GM19467 (cell line): ENCODE data around the gene SPAG9.

Source experiments
- ATAC-seq: cut with Tn5 transposase; IDR thresholded peaks from one replicate; pipeline ENCODE4 v1.9.1; 2021; ENCODE audit warnings: mild to moderate bottlenecking, moderate library complexity; ENCODE audit not compliant: unreplicated experiment

The SPAG9 gene

GRCh38 chr17:51006601-51007000 is 114.1 kb downstream of the SPAG9 start:
- ATAC-seq = no peak

DNA sequence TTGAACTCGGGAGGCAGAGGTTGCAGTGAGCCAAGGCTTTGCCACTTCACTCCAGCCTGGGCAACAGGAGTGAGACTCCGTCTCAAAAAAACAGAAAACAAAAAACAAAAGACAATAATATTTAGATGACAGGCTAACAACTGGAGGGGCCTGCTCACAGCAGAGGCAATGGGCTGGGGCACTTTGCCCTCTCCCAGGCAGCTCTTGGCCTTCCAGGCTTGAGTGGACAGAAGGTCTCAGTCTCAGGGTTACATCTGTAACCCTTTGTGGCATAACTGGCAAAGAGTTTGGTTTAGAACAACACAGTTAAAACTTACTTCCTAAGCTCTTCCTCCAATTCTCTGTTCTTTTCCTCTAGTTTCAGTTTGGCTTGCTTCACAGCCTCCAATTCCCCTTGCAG is 114.9 kb downstream of the SPAG9 start:
- ATAC-seq = no peak

DNA sequence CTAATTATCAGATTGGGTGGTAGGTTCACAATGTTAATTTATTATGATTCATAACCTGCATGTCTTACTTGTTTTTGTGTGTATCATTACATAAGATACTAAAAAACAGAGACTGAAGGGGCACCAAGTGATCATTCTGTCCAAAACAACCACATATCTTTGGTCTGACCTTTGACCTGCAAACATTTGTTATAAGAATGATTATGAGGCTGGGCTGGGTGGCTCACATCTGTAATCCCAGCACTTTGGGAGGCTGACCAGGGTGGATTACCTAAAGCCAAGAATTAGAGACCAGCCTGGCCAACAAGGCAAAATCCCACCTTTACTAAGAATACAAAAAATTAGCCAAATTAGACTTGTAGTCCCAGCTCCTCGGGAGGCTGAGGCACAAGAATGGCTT is 116.4 kb downstream of the SPAG9 start:
- no peak for ATAC-seq

DNA sequence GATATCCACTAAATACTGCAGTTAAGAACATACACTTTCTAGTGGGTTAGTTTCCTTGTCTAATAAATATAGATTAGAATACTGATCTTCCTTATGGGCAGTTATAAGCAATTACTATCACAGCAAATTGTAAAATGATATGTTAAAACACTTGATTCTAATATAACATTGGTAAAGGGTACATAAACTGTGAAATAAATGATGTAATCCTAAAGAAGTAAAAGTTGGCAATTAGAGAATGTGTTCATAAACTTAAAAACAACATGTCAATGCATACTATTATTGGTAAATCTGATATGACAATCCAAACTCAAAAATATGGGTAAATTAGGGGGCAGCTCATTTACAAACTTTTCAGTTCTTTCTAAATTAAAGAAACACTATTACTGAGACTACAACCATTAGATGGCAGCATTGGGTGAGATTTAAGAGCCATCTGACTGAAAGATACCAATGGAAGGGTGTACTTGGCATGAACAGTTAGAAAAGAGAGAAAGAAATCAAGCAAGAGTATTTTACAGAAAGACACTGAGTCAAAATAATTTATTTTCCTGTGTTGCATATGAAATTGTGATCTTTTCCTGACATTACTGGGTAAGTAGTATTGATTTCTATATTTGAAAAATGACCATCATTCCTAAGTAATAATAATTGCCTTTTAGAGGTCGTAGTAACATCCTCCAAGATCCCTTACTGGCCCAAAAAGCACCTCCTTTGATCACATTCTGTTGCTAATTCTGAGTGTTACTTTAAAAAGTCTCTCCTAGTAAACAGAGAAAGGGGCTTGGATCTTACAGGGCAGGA is 119.6 kb downstream of the SPAG9 start:
- ATAC-seq = no peak

DNA sequence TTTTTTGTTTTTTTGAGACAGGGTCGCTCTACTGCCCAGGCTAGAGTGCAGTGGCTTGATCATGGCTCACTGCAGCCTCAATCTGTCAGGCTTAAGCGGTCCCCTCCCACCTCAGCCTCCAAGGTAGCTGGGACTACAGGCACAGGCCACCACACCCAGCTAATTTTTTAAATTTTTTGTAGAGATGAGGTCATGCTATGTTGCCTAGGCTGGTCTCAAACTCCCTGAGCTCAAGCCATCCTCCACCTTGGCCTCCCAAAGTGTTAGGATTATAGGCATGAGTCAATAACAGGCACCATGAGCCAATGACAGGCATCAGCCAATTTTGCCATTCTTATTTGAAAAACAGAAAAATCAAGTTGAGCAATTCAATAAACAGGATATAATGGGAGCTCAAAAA is 125.0 kb downstream of the SPAG9 start:
- ATAC-seq = no peak

- ATAC-seq = no peak
Observed at GRCh38 chr17:50993544-50993943, 127.1 kb downstream of the SPAG9 start.

- ATAC-seq = no peak
Observed at GRCh38 chr17:50989149-50989548, 131.5 kb downstream of the SPAG9 start.

GRCh38 chr17:50988427-50988826 is 132.2 kb downstream of the SPAG9 start:
- no peak for ATAC-seq

DNA sequence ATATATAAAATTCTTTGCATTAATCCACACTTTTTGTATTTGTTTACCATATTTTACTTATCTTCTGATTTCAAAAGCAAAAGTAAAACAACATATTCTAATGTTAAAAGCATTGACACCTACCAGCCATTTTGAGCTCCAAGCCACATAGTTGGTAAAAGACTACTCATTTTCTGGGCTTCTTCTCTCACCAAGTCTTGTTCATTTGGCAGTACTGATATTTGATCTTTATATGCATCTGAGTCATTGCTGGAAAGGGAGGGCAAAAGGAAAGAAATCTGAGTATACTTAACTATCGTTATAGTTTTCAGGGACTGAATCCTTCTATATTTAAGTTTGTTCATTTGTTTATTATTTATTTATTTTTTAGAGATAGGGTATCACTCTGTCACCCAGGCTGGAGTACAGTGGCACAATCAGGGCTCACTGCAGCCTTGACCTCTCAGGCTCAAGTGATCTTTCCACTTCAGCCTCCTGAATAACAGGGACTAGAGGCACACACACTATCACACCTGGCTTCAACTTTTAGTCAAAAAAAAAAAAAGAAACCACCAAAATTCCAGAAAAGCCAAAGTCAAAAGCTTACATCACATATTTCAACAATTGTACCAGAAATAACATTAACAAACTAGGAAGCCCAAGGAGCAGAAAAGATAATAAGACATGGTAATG is 133.5 kb downstream of the SPAG9 start:
- ATAC-seq = no peak

DNA sequence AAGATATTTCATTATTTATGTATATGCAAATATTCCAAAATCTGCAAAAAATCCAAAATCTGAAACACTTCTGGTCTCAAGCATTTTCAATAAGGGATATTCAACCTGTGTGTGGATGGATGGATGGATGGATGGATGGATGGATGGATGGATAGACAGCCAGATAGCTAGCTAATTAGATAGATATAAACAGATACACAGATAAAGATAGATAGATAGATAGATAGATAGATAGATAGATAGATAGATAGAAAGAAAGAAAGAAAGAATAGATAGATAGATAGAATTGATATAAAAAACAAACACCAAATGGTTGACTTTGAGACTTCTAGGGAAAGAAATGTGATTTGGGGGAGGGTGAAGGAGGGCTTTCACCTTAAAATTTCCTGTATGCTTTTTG is 139.4 kb downstream of the SPAG9 start:
- ATAC-seq = no peak

DNA sequence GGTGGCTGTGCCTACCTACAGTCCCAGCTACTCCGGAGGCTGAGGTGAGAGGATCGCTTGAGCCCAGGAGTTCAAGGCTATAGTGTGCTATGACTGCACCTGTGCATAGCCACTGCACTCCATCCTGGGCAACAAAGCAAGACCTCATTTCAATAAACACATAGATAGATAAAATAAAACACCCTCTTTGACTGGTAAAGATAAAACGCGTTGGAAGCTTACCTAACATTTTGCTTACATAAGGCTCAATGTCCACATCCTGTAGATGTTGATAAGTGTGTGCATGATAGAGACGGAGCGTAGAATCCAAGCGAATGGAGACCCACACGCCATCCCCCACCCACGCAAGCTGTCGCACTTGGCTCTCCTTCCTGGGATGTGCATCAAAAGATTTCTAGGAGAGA is 141.1 kb downstream of the SPAG9 start:
- ATAC-seq = no peak

GRCh38 chr17:50977487-50978159 is 143.0 kb downstream of the SPAG9 start:
- ATAC-seq = no peak

DNA sequence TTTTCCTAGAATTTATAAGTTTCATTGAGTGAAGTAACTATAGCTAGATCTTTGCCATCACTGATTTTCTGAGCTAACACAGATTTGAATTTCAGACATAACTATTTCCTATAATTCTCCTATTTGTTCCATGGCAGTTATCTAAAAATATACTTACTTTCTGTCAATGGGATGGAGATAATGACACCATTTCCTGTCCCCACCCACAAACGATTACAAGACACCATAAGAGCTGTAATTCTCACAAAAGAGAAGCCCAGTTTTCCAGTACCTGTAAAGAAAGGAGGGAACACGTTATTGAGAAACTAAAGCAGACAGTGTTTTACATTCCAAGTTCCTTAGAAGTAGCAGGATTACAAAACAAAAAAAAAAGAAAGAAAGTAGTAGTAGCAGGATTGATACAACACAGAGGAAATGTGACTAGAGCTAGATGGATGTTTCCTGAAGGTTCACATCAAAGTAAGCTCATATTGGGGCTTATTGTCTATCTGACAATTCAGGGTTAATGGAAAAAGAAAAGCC is 143.7 kb downstream of the SPAG9 start:
- ATAC-seq = no peak

GRCh38 chr17:50973557-50974494 is 146.8 kb downstream of the SPAG9 start:
- no peak for ATAC-seq

GRCh38 chr17:50972577-50972976 is 148.1 kb downstream of the SPAG9 start:
- ATAC-seq = no peak

GRCh38 chr17:50967795-50968194 is 152.9 kb downstream of the SPAG9 start:
- ATAC-seq = no peak

GRCh38 chr17:50966163-50966666 is 154.5 kb downstream of the SPAG9 start:
- ATAC-seq = no peak

- no peak for ATAC-seq
Observed at GRCh38 chr17:50963139-50963538, 157.5 kb downstream of the SPAG9 start.

DNA sequence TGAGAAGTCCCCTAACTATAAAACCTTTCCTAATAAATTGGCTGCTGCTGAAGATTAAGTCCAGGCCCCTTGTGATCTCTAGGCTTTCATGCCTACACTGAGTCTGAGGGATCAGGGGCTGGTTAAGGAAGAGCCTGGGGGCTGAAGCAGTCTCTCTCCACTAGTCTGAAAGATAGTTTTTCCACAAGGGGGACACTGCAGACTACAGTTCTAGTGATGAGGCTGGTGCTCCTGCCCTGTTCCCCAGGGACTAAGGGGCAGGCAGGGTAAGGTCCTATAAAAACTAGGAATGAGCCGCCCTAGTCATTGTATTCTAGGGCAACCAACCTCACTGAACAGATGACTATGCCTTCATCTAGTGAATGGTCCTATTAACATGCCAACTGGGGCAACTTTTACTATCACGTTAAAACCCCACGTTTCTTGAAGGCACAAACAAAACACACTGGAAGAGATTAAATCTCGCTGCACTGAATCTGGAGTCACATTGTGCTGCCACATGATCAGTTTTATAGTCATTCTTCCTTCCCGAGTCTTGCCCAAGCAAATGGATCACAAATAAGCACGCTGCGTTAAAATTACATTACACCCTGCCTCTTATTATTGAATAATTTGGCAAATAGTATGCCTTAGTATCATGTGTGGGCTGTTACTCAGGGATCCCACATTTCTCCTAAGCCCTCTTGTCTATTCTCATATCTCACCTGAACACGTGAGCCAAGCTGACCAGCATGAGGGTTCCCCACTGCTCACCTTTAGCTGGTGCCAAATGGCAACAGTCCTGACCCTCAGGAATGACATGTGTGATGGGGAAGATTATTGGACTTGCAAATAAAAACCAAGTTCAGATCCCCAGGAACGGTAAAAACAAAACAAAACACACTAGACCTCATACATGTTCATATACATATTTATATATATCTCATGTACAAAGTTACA is 159.1 kb downstream of the SPAG9 start:
- ATAC-seq = no peak
